GM12874 (cell line): ENCODE measurements around the gene FAM81B.

Experiments used
- CTCF ChIP-seq: IDR thresholded peaks from 2 replicates; pipeline ENCODE4 v1.5.1; 2011; ENCODE audit warnings: low read depth, mild to moderate bottlenecking, control low read depth, low read length, moderate library complexity; ENCODE audit not compliant: insufficient read depth

FAM81B gene

GRCh38 chr5:95486191-95486590 is 95.0 kb downstream of the FAM81B start:
- TF ChIP-seq CTCF: no peak

DNA sequence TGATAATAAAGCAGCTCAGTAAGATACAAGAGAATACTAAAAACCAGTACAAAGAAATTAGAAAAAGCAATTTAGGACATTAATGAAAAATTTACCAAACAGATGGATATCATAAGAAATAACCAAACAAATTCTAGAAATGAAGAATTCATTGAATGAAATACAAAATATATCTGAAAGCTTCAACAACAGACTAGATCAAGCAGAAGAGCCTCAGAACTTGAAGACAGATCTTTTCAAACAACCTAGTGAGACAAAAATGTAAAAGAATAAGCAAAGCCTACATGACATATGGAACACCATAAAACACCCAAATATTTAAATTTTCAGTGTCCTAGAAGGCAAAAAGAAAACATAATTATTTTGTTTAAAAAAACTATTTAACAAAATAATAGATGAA is 96.7 kb downstream of the FAM81B start:
- TF ChIP-seq CTCF: no peak
